Uterus (tissue), 4 donors: ENCODE measurements around the gene TRAF4. TPM values are rescaled to one million over a fixed set of nuclear protein-coding genes. Genes with fewer than 3 reads are reported as not detected.

ENCODE experiments used
- DNase-seq, 2 donors: peaks; one replicate each; pipeline ENCODE4 v3.0.0-alpha.2; 2019 to 2020
- H3K27ac ChIP-seq, 2 donors: fragments of 200-600 bp; sonication (generic); 1 replicate in 1 of 2; 2 replicates in 1 of 2; pipeline ENCODE4 v1.5.1; 2016 to 2018
- H3K27me3 ChIP-seq, 2 donors: fragments of 200-600 bp; sonication (generic); one replicate each; pipeline ENCODE4 v1.5.1; 2018 to 2019; ENCODE audit warnings: control low read depth in 1 of 2
- H3K36me3 ChIP-seq, 2 donors: fragments of 200-600 bp; sonication (generic); one replicate each; pipeline ENCODE4 v1.5.1; 2019; ENCODE audit warnings: control low read depth in 1 of 2
- H3K4me1 ChIP-seq, 2 donors: fragments of 200-600 bp; sonication (generic); one replicate each; pipeline ENCODE4 v1.5.1; 2018 to 2019; ENCODE audit warnings: control low read depth in 1 of 2
- H3K4me3 ChIP-seq, 2 donors: fragments of 200-600 bp; sonication (generic); 1 replicate in 1 of 2; 2 replicates in 1 of 2; pipeline ENCODE4 v1.5.1; 2018 to 2019; ENCODE audit warnings: mild to moderate bottlenecking in 1 of 2
- H3K9me3 ChIP-seq, 2 donors: fragments of 200-600 bp; sonication (generic); one replicate each; pipeline ENCODE4 v1.5.1; 2019; ENCODE audit warnings: control low read depth in 1 of 2
- POLR2A ChIP-seq, 2 donors: fragments of 450-650 bp; IDR thresholded peaks; one replicate each; pipeline ENCODE4 v1.6.1; 2016; ENCODE audit warnings: antibody characterized with exemption in 2 of 2, mild to moderate bottlenecking in 1 of 2, moderate library complexity in 1 of 2
- intact Hi-C: fragments of 100-400 bp; cut with DNase I; formaldehyde crosslinking; loops from one replicate; pipeline ENCODE4 v1.15.1; 2023; ENCODE audit warnings: low total_unique reads
- total RNA-seq, 4 donors: library from RNA; depleted of rRNA in 3 of 4; stranded (reverse); fragments of >200 nt in 3 of 4; gene quantifications; one replicate each; pipeline versions ENCODE4 v1.1.0 to v1.2.4, GENCODE V29; 2014 to 2023
- TF ChIP-seq, protein P1 (sequence below), 4 experiments: fragments of 200-600 bp in 2 of 4; fragments of 450-650 bp in 2 of 4; sonication (generic) in 2 of 4; IDR thresholded peaks; one replicate each; pipeline ENCODE4 v1.5.1; 2016 to 2019; ENCODE audit warnings: antibody characterized with exemption in 4 of 4, mild to moderate bottlenecking in 2 of 4, moderate library complexity in 1 of 4
- donor health status: DM: yes; HTN: yes; CAD: no.

TRAF4 gene
- total RNA-seq, 4 donors from 2014 or later = under 0.01 to 22.4 (median 11.4) TPM

GRCh38 chr17:28741358-28742349 is 2.2 kb upstream of the TRAF4 start:
- no peak for TF ChIP-seq POLR2A (IDR thresholded peaks at IDR 0.05)
- TF ChIP-seq, protein P1, sequence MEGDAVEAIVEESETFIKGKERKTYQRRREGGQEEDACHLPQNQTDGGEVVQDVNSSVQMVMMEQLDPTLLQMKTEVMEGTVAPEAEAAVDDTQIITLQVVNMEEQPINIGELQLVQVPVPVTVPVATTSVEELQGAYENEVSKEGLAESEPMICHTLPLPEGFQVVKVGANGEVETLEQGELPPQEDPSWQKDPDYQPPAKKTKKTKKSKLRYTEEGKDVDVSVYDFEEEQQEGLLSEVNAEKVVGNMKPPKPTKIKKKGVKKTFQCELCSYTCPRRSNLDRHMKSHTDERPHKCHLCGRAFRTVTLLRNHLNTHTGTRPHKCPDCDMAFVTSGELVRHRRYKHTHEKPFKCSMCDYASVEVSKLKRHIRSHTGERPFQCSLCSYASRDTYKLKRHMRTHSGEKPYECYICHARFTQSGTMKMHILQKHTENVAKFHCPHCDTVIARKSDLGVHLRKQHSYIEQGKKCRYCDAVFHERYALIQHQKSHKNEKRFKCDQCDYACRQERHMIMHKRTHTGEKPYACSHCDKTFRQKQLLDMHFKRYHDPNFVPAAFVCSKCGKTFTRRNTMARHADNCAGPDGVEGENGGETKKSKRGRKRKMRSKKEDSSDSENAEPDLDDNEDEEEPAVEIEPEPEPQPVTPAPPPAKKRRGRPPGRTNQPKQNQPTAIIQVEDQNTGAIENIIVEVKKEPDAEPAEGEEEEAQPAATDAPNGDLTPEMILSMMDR (IDR thresholded peaks at IDR 0.05) = no peak
- DNase-seq = no peak
- intact Hi-C loops = no loop called here
- no peak overlapping the region for H3K27ac ChIP-seq
- no peaks in the 10 kb centered on the region for H3K27me3 ChIP-seq
- peaks cover 0 to 11% of the 10 kb centered on the region in 2 donors for H3K4me1 ChIP-seq
- no peaks in the 10 kb centered on the region for H3K36me3 ChIP-seq
- no peak overlapping the region for H3K4me3 ChIP-seq
- no peaks in the 10 kb centered on the region for H3K9me3 ChIP-seq

GRCh38 chr17:28744104-28744971 is 527 bp downstream of the TRAF4 start:
- intact Hi-C loops = no loop called here
- peak overlapping the region; percentile 86 to 91 for H3K27ac ChIP-seq
- H3K9me3 ChIP-seq = no peaks in the 10 kb centered on the region
- no peaks in the 10 kb centered on the region for H3K27me3 ChIP-seq
- TF ChIP-seq, protein P1 (IDR thresholded peaks at IDR 0.05) = no peak
- TF ChIP-seq POLR2A (IDR thresholded peaks at IDR 0.05) = peak in 1 of 2 donors; percentile 10
- peaks cover 0 to 11% of the 10 kb centered on the region in 2 donors for H3K4me1 ChIP-seq
- peak; percentile 40 to 67 for DNase-seq
- peak overlapping the region; percentile 49 to 77 for H3K4me3 ChIP-seq
- no peaks in the 10 kb centered on the region for H3K36me3 ChIP-seq

GRCh38 chr17:28744972-28745785 is 1.4 kb downstream of the TRAF4 start:
- Histone ChIP-seq H3K4me1 (peaks cover 0 to 11% of the 10 kb centered on the region in 2 donors), H3K27ac (peak overlapping the region; percentile 86 to 91), H3K4me3 (peak overlapping the region; percentile 49 to 77), H3K9me3 (no peaks in the 10 kb centered on the region), H3K36me3 (no peaks in the 10 kb centered on the region), H3K27me3 (no peaks in the 10 kb centered on the region)
- TF ChIP-seq, protein P1 (IDR thresholded peaks at IDR 0.05) = no peak
- TF ChIP-seq POLR2A (IDR thresholded peaks at IDR 0.05) = peak in 1 of 2 donors; percentile 39
- peak; percentile 46 to 51 for DNase-seq
- intact Hi-C loops = no loop called here

DNA sequence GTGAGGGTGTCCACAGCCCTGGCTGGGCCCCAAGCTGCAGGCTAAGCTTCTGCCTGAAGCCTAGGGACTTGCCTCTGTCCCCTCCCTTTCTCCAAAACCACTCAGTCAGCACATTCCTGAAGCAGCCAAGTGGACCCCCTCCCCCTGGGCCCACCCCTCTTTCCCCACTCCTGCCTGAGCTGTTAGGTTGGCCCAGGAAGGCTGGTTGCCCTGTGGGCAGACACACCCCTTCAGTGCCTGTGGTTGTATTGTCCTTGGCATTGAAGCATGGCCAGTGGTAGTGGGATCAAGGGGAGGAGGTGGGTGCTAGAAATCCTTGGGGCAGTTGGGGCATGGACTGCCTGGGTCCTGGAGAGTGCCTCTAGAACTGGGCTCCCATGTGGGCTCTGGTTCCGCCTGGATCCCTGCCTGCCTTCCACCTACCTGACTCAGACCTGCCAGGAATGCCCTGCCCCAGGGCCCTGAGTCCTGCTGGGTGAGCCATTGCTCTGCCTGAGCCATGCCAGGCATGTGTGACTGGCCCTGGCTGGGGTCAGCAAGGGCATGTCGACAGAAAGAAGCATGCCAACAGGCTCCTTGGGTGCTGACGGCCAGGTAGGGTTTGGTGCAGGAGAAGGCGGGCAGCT is 2.1 kb downstream of the TRAF4 start:
- TF ChIP-seq POLR2A (IDR thresholded peaks at IDR 0.05) = no peak
- TF ChIP-seq, protein P1 (IDR thresholded peaks at IDR 0.05) = no peak
- intact Hi-C loops = no loop called here
- Histone ChIP-seq H3K4me3 (peak overlapping the region in 1 of 2 donors; percentile 77), H3K4me1 (peaks cover 0 to 11% of the 10 kb centered on the region in 2 donors), H3K27ac (peak overlapping the region; percentile 86 to 91), H3K27me3 (no peaks in the 10 kb centered on the region), H3K9me3 (no peaks in the 10 kb centered on the region), H3K36me3 (no peaks in the 10 kb centered on the region)
- DNase-seq = no peak
